Measurements from ENCODE around the gene FLNC. TPM values are rescaled to one million over a fixed set of nuclear protein-coding genes. Genes with fewer than 3 reads are reported as not detected.

FLNC gene
- total RNA-seq, 1 experiment from 2014 or later: 0.42 TPM

- Mint-ChIP-seq H3K9me3 (ENCODE audit: low read depth, unreplicated experiment) (no peaks in the 10 kb centered on the region), H3K4me3 (ENCODE audit: low read depth, unreplicated experiment) (no peak overlapping the region), H3K27ac (ENCODE audit: unreplicated experiment) (no peak overlapping the region), H3K4me1 (ENCODE audit: low read depth, unreplicated experiment) (peaks cover 19% of the 10 kb centered on the region), H3K36me3 (ENCODE audit: insufficient read depth, unreplicated experiment) (peaks cover 4% of the 10 kb centered on the region), H3K27me3 (ENCODE audit: unreplicated experiment) (peaks cover 33% of the 10 kb centered on the region)
- no peak for DNase-seq
- CTCF ChIA-PET: interaction anchor here (0.7 kb wide), 1 partner anchor 235 kb away, joined by 4 read pairs; no protein-coding TSS in a partner anchor
- BruUV-seq (replicated peaks): no TSS peak
- intact Hi-C loops (cut with micrococcal nuclease; ENCODE audit: unreplicated experiment): no loop called here
- TF ChIP-seq, protein P1, sequence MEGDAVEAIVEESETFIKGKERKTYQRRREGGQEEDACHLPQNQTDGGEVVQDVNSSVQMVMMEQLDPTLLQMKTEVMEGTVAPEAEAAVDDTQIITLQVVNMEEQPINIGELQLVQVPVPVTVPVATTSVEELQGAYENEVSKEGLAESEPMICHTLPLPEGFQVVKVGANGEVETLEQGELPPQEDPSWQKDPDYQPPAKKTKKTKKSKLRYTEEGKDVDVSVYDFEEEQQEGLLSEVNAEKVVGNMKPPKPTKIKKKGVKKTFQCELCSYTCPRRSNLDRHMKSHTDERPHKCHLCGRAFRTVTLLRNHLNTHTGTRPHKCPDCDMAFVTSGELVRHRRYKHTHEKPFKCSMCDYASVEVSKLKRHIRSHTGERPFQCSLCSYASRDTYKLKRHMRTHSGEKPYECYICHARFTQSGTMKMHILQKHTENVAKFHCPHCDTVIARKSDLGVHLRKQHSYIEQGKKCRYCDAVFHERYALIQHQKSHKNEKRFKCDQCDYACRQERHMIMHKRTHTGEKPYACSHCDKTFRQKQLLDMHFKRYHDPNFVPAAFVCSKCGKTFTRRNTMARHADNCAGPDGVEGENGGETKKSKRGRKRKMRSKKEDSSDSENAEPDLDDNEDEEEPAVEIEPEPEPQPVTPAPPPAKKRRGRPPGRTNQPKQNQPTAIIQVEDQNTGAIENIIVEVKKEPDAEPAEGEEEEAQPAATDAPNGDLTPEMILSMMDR (IDR thresholded peaks at IDR 0.05; ENCODE audit: unreplicated experiment): no peak
Measured at GRCh38 chr7:128833148-128833945, 3.1 kb downstream of the FLNC start.

DNA sequence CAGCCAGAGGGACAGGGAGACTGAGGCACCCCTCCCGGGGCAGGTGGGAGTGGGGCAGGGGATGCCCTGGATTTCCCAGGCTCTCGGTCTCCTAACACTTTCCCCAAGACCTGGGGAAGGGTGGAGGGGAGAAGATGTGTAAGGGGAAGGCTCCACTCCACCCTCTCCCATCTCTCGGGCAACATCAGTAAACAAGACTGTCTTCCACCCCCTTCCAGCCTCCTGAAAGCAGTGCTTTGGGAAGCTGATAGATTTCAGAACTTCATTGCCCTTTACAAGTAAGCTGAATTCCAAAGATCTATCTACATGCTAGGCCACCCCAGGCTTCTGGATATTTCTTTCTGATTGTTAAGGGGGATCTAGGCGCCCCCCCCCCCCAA, 3.7 kb downstream of the FLNC start:
- Mint-ChIP-seq H3K27me3 (ENCODE audit: unreplicated experiment) (peaks cover 33% of the 10 kb centered on the region), H3K9me3 (ENCODE audit: low read depth, unreplicated experiment) (no peaks in the 10 kb centered on the region), H3K4me3 (ENCODE audit: low read depth, unreplicated experiment) (no peak overlapping the region), H3K27ac (ENCODE audit: unreplicated experiment) (no peak overlapping the region), H3K4me1 (ENCODE audit: low read depth, unreplicated experiment) (peaks cover 18% of the 10 kb centered on the region), H3K36me3 (ENCODE audit: insufficient read depth, unreplicated experiment) (peaks cover 4% of the 10 kb centered on the region)
- DNase-seq: no peak
- TF ChIP-seq, protein P1 (IDR thresholded peaks at IDR 0.05; ENCODE audit: unreplicated experiment): no peak
- no TSS peak for BruUV-seq (replicated peaks)
- CTCF ChIA-PET: interaction anchor here (0.7 kb wide), 1 partner anchor 234 kb away, joined by 4 read pairs; no protein-coding TSS in a partner anchor
- intact Hi-C loops (cut with micrococcal nuclease; ENCODE audit: unreplicated experiment): no loop called here

- Mint-ChIP-seq H3K27me3 (ENCODE audit: unreplicated experiment) (peaks cover 26% of the 10 kb centered on the region), H3K36me3 (ENCODE audit: insufficient read depth, unreplicated experiment) (peaks cover 3% of the 10 kb centered on the region), H3K9me3 (ENCODE audit: low read depth, unreplicated experiment) (no peaks in the 10 kb centered on the region), H3K4me3 (ENCODE audit: low read depth, unreplicated experiment) (no peak overlapping the region), H3K27ac (ENCODE audit: unreplicated experiment) (no peak overlapping the region), H3K4me1 (ENCODE audit: low read depth, unreplicated experiment) (peaks cover 5% of the 10 kb centered on the region)
- CTCF ChIA-PET: interaction anchor here (0.6 kb wide), 2 partner anchors 246 to 317 kb away, joined by 3 to 5 read pairs; no protein-coding TSS in a partner anchor
- intact Hi-C loops (cut with micrococcal nuclease; ENCODE audit: unreplicated experiment): no loop called here
- no peak for DNase-seq
- no TSS peak for BruUV-seq (replicated peaks)
- TF ChIP-seq, protein P1 (IDR thresholded peaks at IDR 0.05; ENCODE audit: unreplicated experiment): no peak
Measured at GRCh38 chr7:128835231-128835751, 5.1 kb downstream of the FLNC start.

GRCh38 chr7:128835790-128836641, 5.8 kb downstream of the FLNC start:
- H3K4me1 Mint-ChIP-seq (ENCODE audit: low read depth, unreplicated experiment): no peaks in the 10 kb centered on the region
- CTCF ChIA-PET: interaction anchor here (0.5 to 0.6 kb wide), 3 partner anchors 25 to 245 kb away, joined by 3 read pairs; no protein-coding TSS in a partner anchor
- H3K27ac Mint-ChIP-seq (ENCODE audit: unreplicated experiment): no peak overlapping the region
- H3K9me3 Mint-ChIP-seq (ENCODE audit: low read depth, unreplicated experiment): no peaks in the 10 kb centered on the region
- peaks cover 19% of the 10 kb centered on the region for H3K27me3 Mint-ChIP-seq (ENCODE audit: unreplicated experiment)
- BruUV-seq (replicated peaks): no TSS peak
- TF ChIP-seq, protein P1 (IDR thresholded peaks at IDR 0.05; ENCODE audit: unreplicated experiment): no peak
- intact Hi-C loops (cut with micrococcal nuclease; ENCODE audit: unreplicated experiment): no loop called here
- DNase-seq: no peak
- H3K36me3 Mint-ChIP-seq (ENCODE audit: insufficient read depth, unreplicated experiment): no peaks in the 10 kb centered on the region
- no peak overlapping the region for H3K4me3 Mint-ChIP-seq (ENCODE audit: low read depth, unreplicated experiment)
